Measurements from ENCODE around the gene DBX2. TPM values are rescaled to one million over a fixed set of nuclear protein-coding genes. Genes with fewer than 3 reads are reported as not detected.

DBX2 gene
- not detected in 5 replicates for total RNA-seq (2022; extraction: Qiagen RNA extraction; ENCODE audit: low read depth)

GRCh38 chr12:45050751-45051571 is at the start of gene DBX2:
TSS of gene DBX2 (minus strand) at chr12:45051099. CDS start at chr12:45050927, 172 bp downstream.

Other genes with a start within 250 kb of the DBX2 start
- gene NELL2, start 174.8 kb downstream of the DBX2 start, total RNA-seq (2022; extraction: Qiagen RNA extraction; ENCODE audit: low read depth) = 0.46 TPM in 1 of 5 replicates, not detected in the others
- gene ANO6, start 165.0 kb upstream of the DBX2 start, total RNA-seq (2022; extraction: Qiagen RNA extraction; ENCODE audit: low read depth) = 38.8 to 69.8 TPM (median 66.1 TPM) in 5 replicates

Measured in A549 treated with RU486 at 1 μM for 4 hours (cell line).